GM21717 (cell line): ENCODE measurements around the gene FFAR1.

Experiments used
- ATAC-seq: cut with Tn5 transposase; IDR thresholded peaks from one replicate; pipeline ENCODE4 v1.9.1; 2021; ENCODE audit warnings: mild to moderate bottlenecking, moderate library complexity; ENCODE audit not compliant: unreplicated experiment

The FFAR1 gene

GRCh38 chr19:35314858-35315470, 32.7 kb upstream of the FFAR1 start:
- ATAC-seq: no peak

GRCh38 chr19:35315883-35316282, 31.8 kb upstream of the FFAR1 start:
- ATAC-seq: no peak

- no peak for ATAC-seq
Observed at GRCh38 chr19:35316560-35316959, 31.1 kb upstream of the FFAR1 start.

- no peak for ATAC-seq
Observed at GRCh38 chr19:35317464-35318043, 30.1 kb upstream of the FFAR1 start.

- ATAC-seq: no peak
Observed at GRCh38 chr19:35318679-35319448, 28.8 kb upstream of the FFAR1 start.

- ATAC-seq: no peak
Observed at GRCh38 chr19:35320065-35320713, 27.5 kb upstream of the FFAR1 start.

GRCh38 chr19:35321291-35321690, 26.4 kb upstream of the FFAR1 start:
- no peak for ATAC-seq

- no peak for ATAC-seq
Observed at GRCh38 chr19:35322014-35322413, 25.7 kb upstream of the FFAR1 start.

- ATAC-seq: no peak
Observed at GRCh38 chr19:35327642-35328041, 20.1 kb upstream of the FFAR1 start.

GRCh38 chr19:35328851-35329285, 18.8 kb upstream of the FFAR1 start, which contains the start of gene CD22:
CD22 (plus strand) TSS chr19:35329187; CDS start chr19:35332041, 2,854 bp downstream.
- no peak for ATAC-seq

GRCh38 chr19:35329323-35329722, 18.4 kb upstream of the FFAR1 start:
- ATAC-seq: no peak

- no peak for ATAC-seq
Observed at GRCh38 chr19:35330475-35330874, 17.2 kb upstream of the FFAR1 start.

GRCh38 chr19:35331551-35332214, 16.0 kb upstream of the FFAR1 start:
- no peak for ATAC-seq

GRCh38 chr19:35332817-35333216, 14.9 kb upstream of the FFAR1 start:
- ATAC-seq: no peak

- ATAC-seq: no peak
Observed at GRCh38 chr19:35334144-35334753, 13.5 kb upstream of the FFAR1 start.

- no peak for ATAC-seq
Observed at GRCh38 chr19:35336166-35336955, 11.3 kb upstream of the FFAR1 start.

GRCh38 chr19:35337097-35337983, 10.4 kb upstream of the FFAR1 start:
- no peak for ATAC-seq

GRCh38 chr19:35337984-35338296, 9.8 kb upstream of the FFAR1 start:
- no peak for ATAC-seq

GRCh38 chr19:35340431-35340830, 7.3 kb upstream of the FFAR1 start:
- ATAC-seq: no peak
